ENCODE data around the gene HAO1.

- TF ChIP-seq CTCF (IDR thresholded peaks at IDR 0.05), result no peak
- no peak for TF ChIP-seq POLR2A (IDR thresholded peaks at IDR 0.05)
Observed at GRCh38 chr20:7836076-7836475, 104.2 kb downstream of the HAO1 start.

Data from uterus (tissue), 2 donors.